HG03575 (cell line): Measurements from ENCODE around the gene TCF23.
"Not testable (repeated sequence)": the region's sequence is repeated elsewhere in the genome, so short reads cannot be mapped to it uniquely, and the experiment has no call there.

ENCODE experiments used
- ATAC-seq: cut with Tn5 transposase; IDR thresholded peaks from one replicate; pipeline ENCODE4 v1.9.1; 2021; ENCODE audit not compliant: unreplicated experiment, insufficient number of reproducible peaks, low FRiP score; ENCODE audit errors: extremely low read depth

TCF23 gene

DNA sequence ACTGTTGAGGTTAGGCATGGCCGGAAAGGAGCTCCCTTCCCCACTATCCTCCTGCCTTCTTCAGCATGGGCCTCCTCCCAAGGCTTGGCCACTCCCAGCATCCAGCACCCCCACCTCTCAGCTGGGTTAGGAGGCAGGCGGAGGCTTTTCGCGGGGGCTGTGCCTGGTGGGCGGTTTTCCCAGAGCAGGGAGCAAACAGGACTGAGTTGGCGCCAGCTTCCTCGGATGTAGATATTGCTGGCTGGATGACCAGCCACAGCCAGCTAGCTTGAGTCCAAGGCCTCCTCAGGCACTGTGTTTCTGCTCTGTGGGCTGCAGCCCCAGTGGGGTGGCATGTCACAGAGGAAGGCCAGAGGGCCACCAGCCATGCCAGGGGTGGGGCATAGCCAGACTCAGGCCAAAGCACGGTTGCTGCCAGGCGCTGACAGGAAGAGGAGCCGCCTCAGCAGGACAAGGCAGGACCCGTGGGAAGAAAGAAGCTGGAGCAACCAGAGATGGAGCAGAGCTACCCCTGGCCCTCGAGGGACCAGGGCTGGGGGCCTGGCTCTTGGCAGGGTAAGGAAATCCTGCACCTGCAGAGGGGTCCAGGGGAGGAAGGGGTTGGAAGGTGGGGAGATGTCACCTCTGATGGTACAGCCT lies at the start of gene TCF23:
TCF23 (plus strand) TSS at position 204 of the 639 bp plus-strand sequence; CDS start at position 334, 130 bp downstream.
- no peak for ATAC-seq

DNA sequence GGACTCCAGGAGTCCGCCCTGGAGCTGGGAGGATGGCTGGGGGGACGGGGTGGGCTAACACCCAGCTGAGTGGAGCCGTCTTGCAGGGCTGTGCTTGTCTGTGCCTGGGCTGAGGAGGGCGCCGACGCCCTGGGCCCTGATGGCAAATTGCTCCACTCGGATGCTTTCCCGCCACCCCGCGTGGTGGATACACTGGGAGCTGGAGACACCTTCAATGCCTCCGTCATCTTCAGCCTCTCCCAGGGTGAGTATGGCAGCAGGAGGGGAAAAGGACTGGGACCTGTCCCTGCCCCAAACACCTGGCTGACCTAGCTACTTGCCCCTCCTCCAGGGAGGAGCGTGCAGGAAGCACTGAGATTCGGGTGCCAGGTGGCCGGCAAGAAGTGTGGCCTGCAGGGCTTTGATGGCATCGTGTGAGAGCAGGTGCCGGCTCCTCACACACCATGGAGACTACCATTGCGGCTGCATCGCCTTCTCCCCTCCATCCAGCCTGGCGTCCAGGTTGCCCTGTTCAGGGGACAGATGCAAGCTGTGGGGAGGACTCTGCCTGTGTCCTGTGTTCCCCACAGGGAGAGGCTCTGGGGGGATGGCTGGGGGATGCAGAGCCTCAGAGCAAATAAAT lies 49.4 kb upstream of the TCF23 start:
- no peak for ATAC-seq

DNA sequence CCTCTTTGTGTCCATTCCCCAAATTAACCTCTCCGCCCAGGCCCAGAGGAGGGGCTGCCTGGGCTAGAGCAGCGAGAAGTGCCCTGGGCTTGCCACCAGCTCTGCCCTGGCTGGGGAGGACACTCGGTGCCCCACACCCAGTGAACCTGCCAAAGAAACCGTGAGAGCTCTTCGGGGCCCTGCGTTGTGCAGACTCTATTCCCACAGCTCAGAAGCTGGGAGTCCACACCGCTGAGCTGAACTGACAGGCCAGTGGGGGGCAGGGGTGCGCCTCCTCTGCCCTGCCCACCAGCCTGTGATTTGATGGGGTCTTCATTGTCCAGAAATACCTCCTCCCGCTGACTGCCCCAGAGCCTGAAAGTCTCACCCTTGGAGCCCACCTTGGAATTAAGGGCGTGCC lies 48.8 kb upstream of the TCF23 start:
- ATAC-seq: no peak

DNA sequence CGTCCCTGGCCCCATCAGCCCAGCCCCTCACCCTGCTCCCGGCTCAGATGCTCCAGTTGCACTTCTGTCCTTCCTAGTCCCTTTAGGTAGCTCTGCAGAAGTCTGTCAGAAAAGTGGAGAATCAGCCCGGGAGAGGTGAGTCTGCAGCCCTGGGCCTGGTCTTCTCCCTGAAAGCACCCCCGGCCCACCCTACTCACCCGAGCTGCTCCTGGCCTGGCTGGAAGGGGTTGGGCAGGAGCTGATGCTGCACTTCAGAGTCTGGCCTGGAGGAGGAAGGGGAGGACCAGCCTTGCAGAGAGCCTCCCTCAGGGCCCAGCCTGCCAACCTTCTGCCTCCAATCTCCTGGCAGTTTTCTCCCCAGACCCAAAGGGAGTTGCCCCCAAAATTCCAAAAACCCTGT lies 46.5 kb upstream of the TCF23 start:
- ATAC-seq: no peak

DNA sequence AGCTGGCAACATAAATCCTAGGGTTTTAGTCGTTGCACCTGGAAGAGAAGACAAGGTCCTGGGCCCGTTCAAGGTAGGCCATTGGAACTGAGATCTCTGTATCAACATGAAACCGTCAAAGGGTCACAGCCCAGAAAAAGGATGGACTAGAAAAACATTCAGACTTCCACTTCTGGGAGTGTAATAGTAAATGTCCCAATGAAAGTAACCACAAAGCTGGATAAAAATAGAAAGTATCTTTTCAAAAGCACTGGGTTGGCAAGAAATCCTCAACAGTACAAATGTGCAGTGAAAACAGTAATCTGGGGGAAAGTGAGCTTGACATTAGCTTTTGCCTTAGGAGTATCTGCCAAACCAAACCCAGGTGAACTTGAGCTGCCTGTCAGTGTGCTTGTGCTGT lies 42.8 kb upstream of the TCF23 start:
- ATAC-seq: no peak

DNA sequence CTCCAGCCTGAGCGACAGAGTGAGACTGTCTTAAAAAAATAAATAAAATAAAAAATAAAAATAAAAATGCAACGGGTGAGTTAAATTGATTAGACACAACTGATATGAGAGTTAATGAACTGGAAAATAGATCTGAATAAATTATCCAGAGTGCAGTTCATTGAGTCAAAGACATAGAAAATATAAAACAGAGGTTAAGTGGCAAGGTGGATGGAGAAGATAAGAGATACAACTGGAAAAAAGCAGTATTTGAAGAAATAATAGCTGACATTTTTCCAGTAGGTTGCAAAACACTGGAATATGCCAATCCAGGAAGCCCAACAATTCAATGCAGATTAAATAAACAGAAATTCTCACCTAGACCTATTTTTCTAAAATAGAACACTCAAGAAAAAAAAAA lies 40.6 kb upstream of the TCF23 start:
- no peak for ATAC-seq

DNA sequence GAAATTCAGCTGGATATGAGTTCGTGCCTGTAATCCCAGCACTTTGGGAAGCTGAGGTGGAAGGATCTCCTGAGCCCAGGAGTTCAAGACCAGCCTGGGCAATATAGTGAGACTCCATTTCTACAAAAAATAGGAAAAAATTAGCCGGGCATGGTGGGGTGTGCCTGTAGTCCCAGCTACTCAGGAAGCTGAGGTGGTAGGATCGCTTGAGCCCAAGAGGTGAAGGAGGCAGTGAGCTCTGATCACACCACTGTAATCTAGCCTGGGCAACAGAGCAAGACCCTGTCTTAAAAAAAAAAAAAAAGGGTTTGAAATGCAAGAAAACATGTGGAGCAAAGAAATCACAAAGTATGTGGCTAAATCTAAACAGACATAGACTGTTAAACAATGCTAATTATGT lies 39.7 kb upstream of the TCF23 start:
- no peak for ATAC-seq

DNA sequence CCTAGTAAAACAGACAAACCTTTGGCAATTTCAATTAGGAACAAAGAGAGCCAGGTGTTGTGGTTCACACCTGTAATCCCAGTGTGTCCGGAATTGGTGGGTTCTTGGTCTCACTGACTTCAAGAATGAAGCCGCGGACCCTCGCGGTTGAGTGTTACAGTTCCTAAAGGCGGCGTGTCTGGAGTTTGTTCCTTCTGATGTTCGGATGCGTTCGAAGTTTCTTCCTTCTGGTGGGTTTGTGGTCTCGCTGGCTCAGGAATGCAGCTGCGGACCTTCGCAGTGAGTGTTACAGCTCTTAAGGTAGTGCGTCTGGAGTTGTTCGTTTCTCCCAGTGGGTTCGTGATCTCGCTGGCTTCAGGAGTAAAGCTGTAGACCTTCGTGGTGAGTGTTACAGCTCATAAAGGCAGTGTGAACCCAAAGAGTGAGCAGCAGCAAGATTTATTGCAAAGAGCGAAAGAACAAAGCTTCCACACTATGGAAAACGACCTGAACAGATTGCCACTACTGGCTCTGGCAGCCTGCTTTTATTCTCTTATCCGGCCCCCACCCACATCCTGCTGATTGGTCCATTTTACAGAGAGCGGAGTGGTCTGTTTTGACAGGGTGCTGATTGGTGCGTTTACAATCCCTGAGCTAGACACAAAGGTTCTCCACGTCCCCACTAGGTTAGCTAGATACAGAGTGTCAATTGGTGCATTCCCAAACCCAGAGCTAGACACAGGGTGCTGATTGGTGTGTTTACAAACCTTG lies 38.0 kb upstream of the TCF23 start:
- not testable (repeated sequence) for ATAC-seq

DNA sequence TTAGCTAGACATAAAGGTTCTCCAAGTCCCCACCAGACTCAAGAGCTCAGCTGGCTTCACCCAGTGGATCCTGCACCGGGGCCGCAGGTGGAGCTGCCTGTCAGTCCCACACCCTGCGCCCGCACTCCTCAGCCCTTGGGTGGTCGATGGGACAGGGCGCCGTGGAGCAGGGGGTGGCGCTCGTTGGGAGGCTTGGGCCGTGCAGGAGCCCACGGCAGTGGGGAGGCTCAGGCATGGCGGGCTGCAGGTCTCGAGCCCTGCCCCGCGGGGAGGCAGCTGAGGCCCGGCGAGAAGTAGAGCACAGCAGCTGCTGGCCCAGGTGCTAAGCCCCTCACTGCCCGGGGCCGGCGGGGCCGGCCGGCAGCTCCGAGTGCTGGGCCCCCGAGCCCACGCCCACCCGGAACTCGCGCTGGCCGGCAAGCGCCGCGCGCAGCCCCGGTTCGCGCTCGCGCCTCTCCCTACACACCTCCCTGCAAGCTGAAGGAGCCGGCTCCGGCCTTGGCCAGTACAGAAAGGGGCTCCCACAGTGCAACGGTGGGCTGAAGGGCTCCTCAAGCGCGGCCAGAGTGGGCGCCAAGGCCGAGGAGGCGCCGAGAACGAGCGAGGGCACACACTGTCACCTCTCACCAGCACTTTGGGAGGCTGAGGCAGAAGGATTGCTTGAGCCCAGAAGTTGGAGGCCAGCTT lies 37.3 kb upstream of the TCF23 start:
- not testable (repeated sequence) for ATAC-seq

DNA sequence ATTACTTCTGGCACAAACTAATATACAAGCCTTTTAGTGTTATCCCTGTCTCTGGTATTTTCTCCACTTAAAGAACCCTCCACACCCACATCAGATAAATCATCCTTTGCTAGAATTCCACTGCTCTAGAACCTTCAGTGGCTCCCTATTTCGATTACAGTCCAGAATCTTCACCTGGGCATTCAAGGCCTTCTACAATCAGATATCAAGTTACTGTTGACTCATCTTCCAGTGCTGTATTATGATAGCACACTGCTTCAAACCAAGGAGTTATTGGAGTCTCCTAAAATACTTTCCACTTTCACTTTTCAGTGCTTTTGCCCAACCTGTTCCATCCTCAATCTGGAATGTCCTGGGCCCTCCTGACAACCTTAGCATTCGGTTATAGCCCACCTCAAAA lies 33.3 kb upstream of the TCF23 start:
- ATAC-seq: no peak

DNA sequence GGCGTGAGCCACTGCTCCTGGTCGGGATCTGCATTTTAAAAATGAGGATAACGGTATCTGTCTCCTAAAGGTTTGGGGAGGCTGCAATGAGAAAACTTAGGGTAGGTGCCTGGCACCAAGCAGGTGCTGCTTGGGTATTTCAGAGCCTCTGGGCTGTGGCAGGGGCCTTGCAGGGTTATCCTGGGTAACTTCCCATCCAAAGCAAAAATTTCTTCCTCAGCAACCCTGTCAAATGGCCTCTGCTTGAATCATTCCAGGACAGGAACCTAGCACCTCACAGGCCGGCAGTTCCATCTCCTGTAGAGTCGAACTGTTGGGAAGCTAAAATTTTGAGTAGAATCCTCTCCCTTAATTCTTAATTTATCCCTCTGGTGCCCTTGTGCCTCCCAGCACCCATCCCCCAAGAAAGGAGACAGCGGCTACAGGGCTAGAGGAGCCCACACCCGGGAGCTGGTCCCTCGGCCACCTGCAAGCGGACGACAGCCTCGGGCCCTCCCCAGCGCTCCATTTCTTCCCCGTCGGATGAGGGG lies 30.7 kb upstream of the TCF23 start:
- no peak for ATAC-seq

DNA sequence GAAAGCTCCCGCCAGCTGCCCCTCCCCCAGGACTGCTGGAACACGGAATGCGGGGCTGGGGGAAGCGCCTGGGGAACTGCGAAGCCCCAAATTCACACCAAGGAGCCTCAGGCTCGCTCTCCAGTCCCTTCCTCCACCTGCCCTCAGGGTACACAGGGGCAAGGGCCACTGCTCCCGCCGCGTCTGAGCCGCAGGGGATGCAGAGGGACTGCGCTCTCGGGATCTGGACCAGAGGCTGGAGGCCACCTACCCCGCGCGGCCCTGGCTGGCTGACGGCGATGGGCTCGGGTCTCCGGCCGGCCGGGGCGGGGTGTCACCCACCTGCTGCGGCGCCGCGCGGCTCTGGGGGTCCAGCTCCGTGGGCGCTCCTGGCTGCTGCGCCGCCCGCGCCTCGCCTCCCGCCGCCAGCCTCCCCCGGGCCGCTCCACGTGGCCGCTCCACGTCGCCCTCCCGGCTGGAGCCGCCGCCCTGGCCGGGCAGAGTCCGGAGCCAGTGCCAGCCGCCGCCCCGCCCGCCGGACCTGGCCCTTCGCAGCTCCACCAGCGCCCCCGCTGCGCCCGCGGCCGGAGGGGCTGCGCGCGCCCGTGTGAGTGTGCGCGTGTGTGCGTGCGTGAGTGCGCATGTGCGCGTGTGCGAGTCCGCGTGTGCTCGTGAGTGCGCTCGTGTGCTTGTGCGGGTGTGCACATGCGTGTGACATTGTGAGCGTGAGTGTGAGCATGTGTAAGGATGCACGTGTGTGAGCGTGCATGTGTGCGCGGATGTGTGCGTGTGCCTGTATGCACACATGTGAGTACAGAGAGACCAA lies 30.1 kb upstream of the TCF23 start, which contains the start of gene CGREF1:
CGREF1 (minus strand) TSS at position 604 of the 805 bp plus-strand sequence. CDS start 14,762 bp downstream, outside the sequence.
- no peak for ATAC-seq

DNA sequence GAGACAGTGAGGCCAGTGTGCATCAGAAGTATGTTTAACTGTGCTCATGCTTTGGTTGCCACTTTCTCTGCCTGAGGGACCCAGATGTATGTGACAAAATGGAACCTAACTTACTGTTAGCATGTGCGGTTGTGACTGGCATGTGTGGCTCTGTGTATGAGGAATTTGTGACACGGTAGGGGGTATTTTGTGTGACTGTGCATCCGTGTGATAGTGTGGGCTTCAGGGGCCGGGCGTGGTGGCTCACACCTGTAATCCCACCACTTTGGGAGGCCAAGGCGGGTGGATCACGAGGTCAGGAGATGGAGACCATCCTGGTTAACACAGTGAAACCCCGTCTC lies 29.5 kb upstream of the TCF23 start:
- not testable (repeated sequence) for ATAC-seq

DNA sequence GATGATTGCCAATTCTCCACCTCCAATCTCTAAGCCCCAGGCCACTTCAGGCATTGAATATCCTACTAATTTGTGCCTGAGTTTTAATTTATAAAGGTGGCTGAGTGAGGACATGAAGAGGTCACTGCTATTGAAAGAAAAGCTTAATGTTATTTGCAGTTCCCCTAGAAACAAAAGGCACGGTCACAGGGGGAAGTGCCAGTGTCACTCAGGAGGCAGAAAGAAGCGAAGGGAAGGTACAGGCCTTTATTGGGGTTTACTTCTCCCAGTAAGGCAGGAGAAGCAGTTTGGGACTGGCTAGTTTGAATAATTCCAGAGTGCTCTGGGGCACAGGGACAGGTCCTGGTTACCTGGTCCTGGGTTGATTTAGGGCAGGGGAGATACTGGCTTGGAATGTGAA lies 26.9 kb upstream of the TCF23 start:
- no peak for ATAC-seq

DNA sequence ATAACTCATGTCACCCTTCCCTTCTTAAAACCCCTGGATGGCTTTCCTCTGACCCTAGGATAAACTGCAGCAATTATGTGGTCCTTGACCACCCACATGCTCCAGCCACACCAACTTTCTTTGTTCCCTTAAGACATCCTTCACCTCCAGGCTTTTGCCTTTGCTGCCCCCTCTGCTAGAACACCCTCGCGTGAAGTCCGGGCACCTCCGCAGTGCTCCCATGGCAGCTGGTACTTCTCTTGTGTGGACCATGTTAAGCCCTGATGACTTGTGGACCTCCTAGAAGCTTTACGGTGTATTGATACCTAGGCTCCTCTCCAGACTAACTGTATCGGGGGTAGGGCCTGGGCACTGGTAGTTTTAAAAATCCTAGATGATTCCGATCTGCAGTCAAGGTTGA lies 26.0 kb upstream of the TCF23 start:
- no peak for ATAC-seq

DNA sequence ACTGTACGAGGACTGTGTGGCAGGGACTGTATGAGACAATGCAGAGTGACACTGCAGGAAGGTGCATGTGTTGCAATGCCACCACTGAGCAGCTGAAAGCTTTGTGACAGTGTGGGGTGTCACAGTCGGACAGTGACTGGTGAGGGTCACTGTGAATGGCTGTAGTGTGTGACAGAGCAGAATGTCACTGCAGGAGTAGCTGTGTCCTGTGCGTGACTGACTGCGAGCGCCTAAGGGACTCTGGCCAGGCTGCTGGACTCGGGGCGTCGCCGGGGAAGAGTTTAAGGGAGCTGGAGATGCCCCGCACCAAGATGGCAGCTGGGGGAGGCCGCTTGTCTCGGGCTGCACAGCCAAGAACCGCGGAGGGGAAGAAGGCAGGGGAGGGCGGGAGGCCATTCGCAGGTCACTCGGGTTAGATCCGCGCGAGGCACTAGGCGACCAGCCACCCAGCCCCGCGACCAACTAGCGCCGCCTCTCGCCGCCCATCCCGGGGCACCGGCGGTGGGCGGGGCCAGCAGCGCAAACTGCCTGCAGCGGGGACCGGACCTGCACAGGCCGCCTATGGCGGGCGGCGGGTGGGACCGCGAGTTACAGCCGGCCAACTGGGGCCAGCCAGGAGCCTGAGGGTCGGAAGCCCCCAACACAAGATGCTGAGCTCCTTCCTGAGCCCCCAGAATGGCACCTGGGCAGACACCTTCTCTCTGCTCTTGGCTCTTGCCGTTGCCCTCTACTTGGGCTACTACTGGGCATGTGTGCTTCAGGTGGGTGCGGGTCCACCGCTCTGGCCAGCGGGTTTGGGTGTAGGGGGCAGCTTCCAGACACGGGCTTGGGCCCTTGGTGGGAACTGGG lies 25.3 kb upstream of the TCF23 start, which contains the start of gene ABHD1:
ABHD1 (plus strand) TSS at position 514 of the 849 bp plus-strand sequence; CDS start at position 648, 134 bp downstream.
- no peak for ATAC-seq

DNA sequence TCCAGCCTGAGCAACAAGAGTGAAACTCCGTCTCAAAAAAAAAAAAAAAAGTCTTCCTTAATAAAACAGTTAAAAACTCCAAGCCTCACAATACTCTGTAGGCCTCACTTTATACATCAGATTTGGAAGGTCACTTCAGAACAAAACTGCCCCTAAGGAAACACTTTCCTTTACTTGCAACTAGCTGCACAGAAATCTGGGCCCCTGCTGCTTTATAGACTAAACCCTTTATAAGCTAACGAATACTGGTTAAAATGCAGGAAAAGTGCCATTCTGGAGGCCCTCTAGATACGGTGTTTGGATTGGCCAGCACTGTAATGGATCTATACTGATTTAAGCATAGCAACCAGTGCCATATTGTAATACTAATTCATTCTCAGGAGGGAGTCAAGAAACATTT lies 23.7 kb upstream of the TCF23 start:
- no peak for ATAC-seq

DNA sequence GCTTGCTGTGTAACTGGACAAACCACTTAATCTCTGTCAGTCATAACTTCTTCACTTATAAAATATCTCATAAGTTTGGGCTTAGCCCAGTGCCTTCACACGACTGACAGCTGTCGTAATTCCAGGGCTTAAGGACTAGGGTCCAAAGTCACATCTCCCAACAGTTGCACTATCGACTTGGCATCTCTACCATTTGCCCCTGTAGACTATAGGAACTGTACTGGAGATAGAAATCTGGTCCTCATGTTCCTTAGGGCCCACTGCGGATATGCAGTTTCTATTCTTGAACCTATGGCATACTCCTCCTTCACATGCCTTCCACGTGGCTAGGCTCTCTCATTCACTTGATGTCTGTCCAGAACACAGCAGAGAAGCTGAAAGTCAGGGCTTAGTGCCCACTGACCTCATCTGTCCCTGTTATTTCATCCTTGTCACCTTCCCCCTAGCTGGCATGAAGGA lies 22.5 kb upstream of the TCF23 start:
- no peak for ATAC-seq
